ENCODE data around the gene PSMD5.
A peak's percentile ranks its signal among the peaks of the same experiment; 100 is the strongest.

The PSMD5 gene

GRCh38 chr9:120842685-120843485 lies at the start of gene PSMD5:
TSS of gene PSMD5 (minus strand) at chr9:120842922. CDS start at chr9:120842909, 13 bp downstream.
- peak; percentile 99 for DNase-seq (ENCODE audit: low spot score)

- no peak for DNase-seq (ENCODE audit: low spot score)
Observed at GRCh38 chr9:120891884-120892747, 49.4 kb upstream of the PSMD5 start.

GRCh38 chr9:120891245-120891883 lies 48.6 kb upstream of the PSMD5 start:
- no peak for DNase-seq (ENCODE audit: low spot score)

- peak; percentile 38 for DNase-seq (ENCODE audit: low spot score)
Observed at GRCh38 chr9:120890320-120891244, 47.9 kb upstream of the PSMD5 start.

GRCh38 chr9:120889606-120890271 lies 47.0 kb upstream of the PSMD5 start:
- DNase-seq (ENCODE audit: low spot score), result no peak

- no peak for DNase-seq (ENCODE audit: low spot score)
Observed at GRCh38 chr9:120888626-120889025, 45.9 kb upstream of the PSMD5 start.

GRCh38 chr9:120886490-120886967 lies 43.8 kb upstream of the PSMD5 start:
- peak; percentile 87 for DNase-seq (ENCODE audit: low spot score)

GRCh38 chr9:120885958-120886357 lies 43.2 kb upstream of the PSMD5 start:
- DNase-seq (ENCODE audit: low spot score), result no peak

GRCh38 chr9:120885457-120885856 lies 42.7 kb upstream of the PSMD5 start:
- DNase-seq (ENCODE audit: low spot score), result no peak

GRCh38 chr9:120883608-120883996 lies 40.9 kb upstream of the PSMD5 start:
- no peak for DNase-seq (ENCODE audit: low spot score)

GRCh38 chr9:120882935-120883607 lies 40.3 kb upstream of the PSMD5 start:
- DNase-seq (ENCODE audit: low spot score), result no peak

GRCh38 chr9:120879446-120879845 lies 36.7 kb upstream of the PSMD5 start:
- DNase-seq (ENCODE audit: low spot score), result no peak

GRCh38 chr9:120878188-120879130 lies 35.7 kb upstream of the PSMD5 start:
- DNase-seq (ENCODE audit: low spot score), result no peak

- peak; percentile 83 for DNase-seq (ENCODE audit: low spot score)
Observed at GRCh38 chr9:120877276-120878034, 34.7 kb upstream of the PSMD5 start.

- peak; percentile 63 for DNase-seq (ENCODE audit: low spot score)
Observed at GRCh38 chr9:120876842-120877240, 34.1 kb upstream of the PSMD5 start, which contains the start of gene PHF19. TSS of gene PHF19 (minus strand) at chr9:120877188. CDS start at chr9:120874741, 2,447 bp downstream.

- DNase-seq (ENCODE audit: low spot score), result peak; percentile 92
Observed at GRCh38 chr9:120875954-120876841, 33.5 kb upstream of the PSMD5 start.

GRCh38 chr9:120875643-120875953 lies 32.9 kb upstream of the PSMD5 start:
- DNase-seq (ENCODE audit: low spot score), result no peak
